ENCODE data around the gene SLC33A1. TPM values are rescaled to one million over a fixed set of nuclear protein-coding genes. Genes with fewer than 3 reads are reported as not detected.

Gene SLC33A1
- total and polyA plus RNA-seq, 2 of the 13 experiments (the other 11 are each of a cell fraction or from before 2014, with no cell fraction given), result 20.0 to 32.1 TPM

- no peak; the same call in 1 of the 2 replicates for TF ChIP-seq PRDM15 (CRISPR knock-in tag; IDR thresholded peaks at IDR 0.05)
- TF ChIP-seq ZNF382 (CRISPR knock-in tag; IDR thresholded peaks at IDR 0.05; ENCODE audit: borderline replicate concordance), result no peak
- peak; percentile 18; the same call in 1 of the 2 replicates for TF ChIP-seq SP5 (CRISPR knock-in tag; IDR thresholded peaks at IDR 0.05; ENCODE audit: borderline replicate concordance, low read depth)
- no peak; the same call in 1 of the 2 replicates for TF ChIP-seq E2F5 (CRISPR knock-in tag; conservative IDR thresholded peaks at IDR 0.05)
- TF ChIP-seq MEF2D (CRISPR knock-in tag; IDR thresholded peaks at IDR 0.05), result 0 out of 2 replicates have a peak, but pooled peaks have one; percentile 43
- peak; percentile 35; the same call in 1 of the 2 replicates for TF ChIP-seq IRF9 (CRISPR knock-in tag; IDR thresholded peaks at IDR 0.05; ENCODE audit: borderline replicate concordance)
- TF ChIP-seq CENPX (CRISPR knock-in tag; IDR thresholded peaks at IDR 0.05), result no peak
- TF ChIP-seq MYC (CRISPR knock-in tag; IDR thresholded peaks at IDR 0.05; ENCODE audit: borderline replicate concordance), result peak; percentile 34
- no peak for TF ChIP-seq ATF2 (CRISPR knock-in tag; IDR thresholded peaks at IDR 0.05)
- TF ChIP-seq RBM39 (IDR thresholded peaks at IDR 0.05; ENCODE audit: low read depth, low read length, poor library complexity, severe bottlenecking), result no peak
- no peak for TF ChIP-seq GPN1 (CRISPR knock-in tag; IDR thresholded peaks at IDR 0.05; ENCODE audit: borderline replicate concordance)
- TF ChIP-seq THAP8 (CRISPR knock-in tag; IDR thresholded peaks at IDR 0.05; ENCODE audit: borderline replicate concordance), result no peak
- no peak for TF ChIP-seq ZBTB4 (CRISPR knock-in tag; IDR thresholded peaks at IDR 0.05; ENCODE audit: borderline replicate concordance)
- no peak for TF ChIP-seq DR1 (CRISPR knock-in tag; IDR thresholded peaks at IDR 0.05)
- TF ChIP-seq CREB1 (IDR thresholded peaks at IDR 0.05), result no peak
- TF ChIP-seq CREB1 (CRISPR knock-in tag; IDR thresholded peaks at IDR 0.05), result no peak
- TF ChIP-seq HNRNPL (IDR thresholded peaks at IDR 0.05; ENCODE audit: low read depth, low read length), result peak; percentile 69; the same call in 1 of the 2 replicates
Observed at GRCh38 chr3:155870945-155871745, 16.9 kb upstream of the SLC33A1 start (continued).
